KBM-7 (cell line): Measurements from ENCODE around the gene RAP1GAP2.
"Not testable (repeated sequence)": the region's sequence is repeated elsewhere in the genome, so short reads cannot be mapped to it uniquely, and the experiment has no call there.

Experiments used
- DNase-seq: peaks from one replicate; pipeline ENCODE4 v3.0.0-alpha.2; 2015
- in situ Hi-C: fragments of 300-500 bp; cut with MboI; formaldehyde crosslinking; loops from 2 replicates; pipeline ENCODE4 v1.14.3; 2020; ENCODE audit warnings: low sequenced_read_pairs, low pct_unique_long_range_greater_than_20kb, mixed read lengths

Gene RAP1GAP2

GRCh38 chr17:3025421-3026124 is 229.3 kb downstream of the RAP1GAP2 start:
- no peak for DNase-seq
- in situ Hi-C loops: loop anchor here (25.0 kb wide), 1 partner anchor 637 kb away; the partner anchor contains the start of genes EMC6 and TAX1BP3

DNA sequence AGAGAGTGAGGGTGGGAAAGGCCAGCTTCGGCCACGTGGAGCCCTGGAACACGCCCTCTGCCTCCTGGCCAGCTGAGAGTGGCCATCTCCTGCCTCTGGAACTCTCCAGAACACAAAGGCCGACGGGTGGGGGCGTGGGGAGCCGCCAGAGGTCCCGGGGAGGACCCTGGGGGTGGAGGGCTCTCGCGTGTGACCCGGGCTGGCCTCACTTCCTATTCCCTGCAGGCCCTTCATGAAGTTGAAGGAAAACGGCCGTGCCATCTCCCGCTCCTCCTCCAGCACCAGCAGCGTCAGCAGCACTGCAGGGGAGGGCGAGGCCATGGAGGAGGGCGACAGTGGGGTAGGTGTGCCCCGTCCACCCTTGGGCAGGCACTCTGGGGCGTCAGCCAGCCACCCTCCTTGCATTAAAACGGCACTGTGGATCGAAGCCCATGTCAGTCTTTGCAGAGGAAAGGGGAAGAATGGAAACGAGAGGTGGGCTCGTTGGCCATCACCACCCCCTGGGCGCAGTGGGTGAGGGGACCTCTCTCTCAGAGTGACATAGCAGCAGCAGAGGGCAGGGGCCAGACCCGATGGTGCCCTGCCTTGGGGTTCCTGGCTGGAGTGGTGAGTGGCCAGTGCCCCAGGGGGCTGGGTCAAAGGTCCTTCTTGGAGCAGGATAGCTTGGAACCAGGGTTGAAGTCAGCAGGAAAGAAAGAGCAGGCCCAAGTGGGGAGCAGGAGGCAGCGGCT is 230.1 kb downstream of the RAP1GAP2 start:
- DNase-seq: no peak
- in situ Hi-C loops: loop anchor here (25.0 kb wide), 1 partner anchor 636 kb away; the partner anchor contains the start of genes EMC6 and TAX1BP3

- in situ Hi-C loops: loop anchor here (25.0 kb wide), 1 partner anchor 635 kb away; the partner anchor contains the start of genes EMC6 and TAX1BP3
Measured at GRCh38 chr17:3026856-3027751, 230.9 kb downstream of the RAP1GAP2 start.

GRCh38 chr17:3027786-3028532 is 231.7 kb downstream of the RAP1GAP2 start:
- in situ Hi-C loops: loop anchor here (25.0 kb wide), 1 partner anchor 634 kb away; the partner anchor contains the start of genes EMC6 and TAX1BP3

More at GRCh38 chr17:3026856-3027751, 230.9 kb downstream of the RAP1GAP2 start:
- DNase-seq: no peak

DNA sequence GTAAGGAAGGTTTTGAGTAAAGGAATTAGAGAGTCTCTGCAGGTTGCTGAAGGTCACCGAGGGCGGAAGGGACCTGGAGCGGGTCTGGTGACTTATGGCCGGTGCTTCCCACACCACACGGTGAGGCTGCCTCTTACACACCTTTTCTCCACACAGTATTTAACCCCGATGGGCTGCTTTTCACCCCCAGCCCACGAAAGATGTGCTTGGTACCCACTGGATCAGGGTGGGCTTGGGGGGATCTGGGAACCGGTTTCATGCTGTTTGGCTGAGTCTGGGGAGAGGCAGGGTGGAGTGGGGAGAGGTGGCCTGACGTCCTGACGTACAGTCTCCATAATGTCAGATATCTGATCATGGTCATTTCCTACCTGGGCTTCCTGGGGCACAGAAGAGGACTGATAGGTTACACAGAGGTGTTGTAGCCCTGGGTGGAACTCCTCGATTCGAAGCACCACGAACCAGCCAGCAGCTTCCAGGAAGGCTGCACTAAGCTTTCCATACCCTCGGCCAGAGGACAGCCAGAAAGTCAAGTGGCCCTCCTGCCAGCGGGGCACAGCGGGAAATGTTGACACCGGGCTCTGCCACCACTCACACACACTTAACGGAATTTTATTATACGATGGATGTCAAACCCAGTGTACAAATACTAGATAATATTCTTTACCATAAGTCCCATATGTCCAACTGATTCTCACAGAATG is 233.1 kb downstream of the RAP1GAP2 start:
- no peak for DNase-seq
- in situ Hi-C loops: loop anchor here (25.0 kb wide), 1 partner anchor 633 kb away; the partner anchor contains the start of genes EMC6 and TAX1BP3

More at GRCh38 chr17:3027786-3028532, 231.7 kb downstream of the RAP1GAP2 start:
- no peak for DNase-seq

GRCh38 chr17:3030096-3030495 is 233.9 kb downstream of the RAP1GAP2 start:
- no peak for DNase-seq
- in situ Hi-C loops: loop anchor here (25.0 kb wide), 1 partner anchor 632 kb away; the partner anchor contains the start of genes EMC6 and TAX1BP3

DNA sequence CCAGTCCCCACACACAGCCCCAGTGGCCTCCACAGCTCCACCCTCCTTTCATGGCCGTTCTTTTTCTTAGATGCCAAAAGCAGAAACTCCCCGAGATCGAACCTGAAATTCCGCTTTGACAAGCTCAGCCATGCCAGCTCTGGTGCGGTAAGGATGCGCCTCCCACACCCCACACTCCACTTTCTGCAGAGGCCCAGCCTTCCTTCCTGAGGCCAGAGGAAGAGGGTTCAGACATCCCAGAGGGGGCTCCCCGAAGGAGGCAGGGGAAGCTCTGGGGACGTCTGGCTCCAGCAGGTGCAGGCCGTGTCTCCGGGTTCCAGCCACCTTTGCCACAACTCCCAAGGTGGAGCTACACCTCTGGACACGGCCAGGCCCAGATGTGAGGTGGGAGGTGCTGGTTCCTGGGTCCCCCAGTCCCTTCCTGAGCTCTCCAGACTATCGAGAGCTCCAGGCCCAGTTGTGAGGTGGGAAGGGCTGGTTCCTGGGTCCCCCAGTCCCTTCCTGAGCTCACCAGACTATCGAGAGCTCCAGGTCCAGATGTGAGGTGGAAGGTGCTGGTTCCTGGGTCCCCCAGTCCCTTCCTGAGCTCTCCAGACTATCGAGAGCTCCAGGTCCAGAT is 234.7 kb downstream of the RAP1GAP2 start:
- DNase-seq: not testable (repeated sequence)
- in situ Hi-C loops: loop anchor here (25.0 kb wide), 1 partner anchor 631 kb away; the partner anchor contains the start of genes EMC6 and TAX1BP3

DNA sequence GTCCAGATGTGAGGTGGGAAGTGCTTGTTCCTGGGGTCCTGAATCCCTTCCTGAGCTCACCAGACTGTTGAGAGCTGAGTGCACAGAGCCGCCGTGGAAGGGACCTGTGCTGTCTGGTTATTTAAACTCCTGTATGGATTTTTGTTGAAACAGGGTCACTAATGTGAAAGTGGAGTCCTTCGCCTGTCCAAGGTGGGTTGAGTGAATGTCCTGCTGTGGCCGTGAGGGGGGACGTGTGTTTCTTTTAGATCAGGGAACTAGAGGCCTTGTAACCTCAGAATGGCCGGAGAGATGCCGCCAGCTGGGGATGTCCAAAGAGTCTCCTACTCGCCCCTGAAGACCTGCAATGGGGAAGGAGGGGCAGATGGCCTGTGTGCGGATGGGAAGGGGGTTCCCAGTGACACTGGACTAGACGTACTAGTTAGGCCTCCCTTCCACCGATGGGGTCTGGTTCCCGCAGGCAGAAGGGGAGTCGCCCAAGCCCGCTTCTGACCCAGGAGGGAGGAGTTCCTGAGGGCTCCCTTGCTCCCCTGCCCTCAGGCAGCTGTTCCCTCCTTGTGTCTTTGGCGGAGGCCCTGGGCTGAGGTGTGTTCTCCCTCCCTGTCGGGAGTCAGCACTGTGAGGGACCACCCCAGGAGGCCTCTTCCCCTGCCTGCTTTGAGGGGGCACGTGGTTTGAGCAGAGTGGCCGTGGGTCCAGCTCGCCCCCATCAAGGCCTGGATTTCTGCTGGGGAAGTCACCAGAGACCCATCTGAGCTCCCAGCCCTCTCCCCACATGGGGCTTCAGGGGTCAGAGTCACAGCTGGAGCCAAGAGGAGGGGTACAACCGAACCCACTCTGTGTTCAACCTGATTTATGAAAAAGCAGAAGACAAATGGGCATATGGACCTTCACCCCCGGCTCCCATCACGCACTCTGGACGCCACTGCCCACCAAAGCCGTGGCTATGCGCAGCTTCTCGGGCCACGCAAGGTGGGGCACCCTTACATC is 236.3 kb downstream of the RAP1GAP2 start:
- no peak for DNase-seq
- in situ Hi-C loops: loop anchor here (25.0 kb wide), 1 partner anchor 630 kb away; the partner anchor contains the start of genes EMC6 and TAX1BP3

GRCh38 chr17:3033248-3033640 is 237.0 kb downstream of the RAP1GAP2 start:
- in situ Hi-C loops: loop anchor here (25.0 kb wide), 1 partner anchor 629 kb away; the partner anchor contains the start of genes EMC6 and TAX1BP3

DNA sequence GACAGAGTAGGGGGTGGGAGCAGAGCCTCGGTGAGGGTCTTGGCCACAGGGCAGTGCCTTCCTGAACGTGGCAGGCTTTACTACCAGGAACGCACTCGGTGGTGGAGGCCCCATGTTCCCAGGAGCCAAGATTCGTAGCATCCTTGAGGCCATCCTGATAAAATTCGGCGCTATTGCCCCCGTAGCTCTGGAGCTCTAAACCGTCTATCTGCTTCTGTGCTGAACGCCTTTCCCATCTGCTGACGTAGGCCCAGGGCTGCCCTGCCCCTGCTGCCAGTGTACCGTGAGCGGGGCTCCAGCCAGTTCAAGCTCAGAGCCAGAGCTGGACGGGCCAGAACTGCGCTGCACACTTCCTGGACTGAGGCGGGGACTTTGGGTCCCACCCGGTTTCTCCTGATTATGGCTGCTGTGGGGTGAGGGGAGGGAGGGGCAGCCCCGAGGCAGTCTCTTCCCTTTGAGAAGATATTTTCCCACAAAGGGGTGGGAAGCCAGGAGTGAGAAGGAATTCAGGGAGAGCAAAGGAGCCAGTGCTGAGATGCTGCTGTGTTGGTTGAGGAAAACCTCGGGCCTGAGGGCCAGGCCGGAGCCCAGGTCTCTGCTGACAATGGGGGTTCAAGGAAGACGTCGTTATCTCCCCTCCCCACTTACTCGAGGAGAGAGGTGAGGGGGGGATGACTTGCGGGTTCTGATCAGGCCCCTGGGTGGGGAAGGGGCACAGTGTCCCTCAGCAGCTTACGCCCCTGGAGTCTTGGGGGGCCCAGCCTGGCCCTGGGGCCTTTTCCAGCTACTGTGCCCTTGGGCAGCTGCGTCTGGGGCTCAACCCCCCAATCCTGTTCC is 237.7 kb downstream of the RAP1GAP2 start:
- in situ Hi-C loops: loop anchor here (25.0 kb wide), 1 partner anchor 628 kb away; the partner anchor contains the start of genes EMC6 and TAX1BP3
- DNase-seq: no peak

More at GRCh38 chr17:3033248-3033640, 237.0 kb downstream of the RAP1GAP2 start:
- no peak for DNase-seq

DNA sequence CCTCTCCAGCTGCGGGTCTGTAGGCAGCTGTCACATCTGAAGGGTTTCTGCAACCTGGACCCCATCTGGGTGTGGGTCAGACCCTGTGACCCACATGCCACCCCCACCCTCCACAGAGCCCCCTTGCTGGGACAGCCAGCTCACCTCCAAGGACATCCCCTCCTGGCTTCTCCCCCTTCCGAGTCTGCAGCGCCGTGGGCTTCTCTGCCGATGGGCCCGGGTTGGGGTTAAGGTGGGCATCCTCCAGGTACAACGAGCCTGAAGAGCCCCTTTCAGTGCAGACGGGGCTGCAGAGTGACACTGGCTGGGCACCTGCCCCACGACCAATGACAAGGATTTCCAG is 238.3 kb downstream of the RAP1GAP2 start:
- in situ Hi-C loops: loop anchor here (25.0 kb wide), 1 partner anchor 628 kb away; the partner anchor contains the start of genes EMC6 and TAX1BP3
- no peak for DNase-seq

DNA sequence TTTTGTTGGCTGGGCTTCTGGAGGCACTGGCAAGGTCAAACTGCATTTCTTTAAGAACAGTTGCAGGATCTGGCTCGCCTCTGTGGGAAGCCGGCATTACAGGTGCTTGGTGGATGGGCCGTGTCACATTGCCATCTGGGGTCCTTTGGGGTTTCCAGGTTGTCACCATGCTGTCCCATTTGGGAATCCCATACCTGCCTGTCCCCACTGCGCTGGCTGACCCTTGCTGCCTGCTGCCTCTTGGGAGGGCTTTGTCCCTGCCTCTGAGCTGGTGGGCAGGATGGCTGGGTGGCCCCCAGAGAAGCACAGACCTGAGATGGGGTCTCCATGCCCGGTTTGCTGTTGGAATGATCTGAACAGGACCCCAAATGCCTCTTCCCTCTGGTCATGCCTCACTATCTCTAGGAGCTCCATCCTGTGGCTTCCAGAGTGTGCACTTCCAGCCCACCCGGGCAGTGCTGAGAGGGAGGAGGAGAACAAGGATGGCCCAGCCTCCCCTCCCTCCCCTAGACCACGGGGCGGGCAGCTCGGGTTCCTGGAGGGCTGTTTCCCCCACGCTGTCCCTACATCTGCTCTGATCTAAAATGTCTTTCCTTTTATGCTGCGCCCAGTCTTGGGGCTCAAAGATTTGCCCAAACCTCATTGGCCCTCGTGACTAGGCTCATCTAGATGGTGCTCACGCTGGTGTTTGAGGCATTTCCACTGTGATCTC is 239.2 kb downstream of the RAP1GAP2 start:
- in situ Hi-C loops: loop anchor here (25.0 kb wide), 1 partner anchor 627 kb away; the partner anchor contains the start of genes EMC6 and TAX1BP3
- DNase-seq: no peak

DNA sequence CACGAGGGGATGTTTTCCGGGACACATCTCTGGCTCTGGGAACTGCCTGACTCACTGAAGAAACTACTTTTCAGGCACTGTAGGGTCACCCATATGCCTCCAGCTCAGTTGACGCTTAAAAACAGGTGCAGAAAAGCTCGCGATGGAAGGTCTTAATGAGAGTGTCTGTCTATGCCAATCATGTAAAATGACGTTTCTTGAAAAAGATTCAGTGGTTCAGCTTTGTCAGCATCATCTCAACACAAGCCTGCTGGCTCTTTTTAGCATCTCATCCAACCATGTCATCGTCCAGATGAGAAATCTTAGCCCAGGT is 239.7 kb downstream of the RAP1GAP2 start:
- in situ Hi-C loops: loop anchor here (25.0 kb wide), 1 partner anchor 626 kb away; the partner anchor contains the start of genes EMC6 and TAX1BP3
- DNase-seq: no peak

- no peak for DNase-seq
- in situ Hi-C loops: loop anchor here (25.0 kb wide), 1 partner anchor 626 kb away; the partner anchor contains the start of genes EMC6 and TAX1BP3
Measured at GRCh38 chr17:3036800-3037199, 240.6 kb downstream of the RAP1GAP2 start.
